K562 (cell line): ENCODE results near the gene PGR. TPM values are rescaled to one million over a fixed set of nuclear protein-coding genes. Genes with fewer than 3 reads are reported as not detected.

ENCODE experiments used
- ATAC-seq: fragments of 200-7000 bp; cut with Tn5 transposase; 3 replicates; pipeline ENCODE4 v1.9.1; 2020; ENCODE audit warnings: moderate library complexity
- BruUV-seq: library from RNA; stranded (reverse); fragments of 400-500 nt; replicated peaks from 2 replicates; lab custom pipeline; 2021; lab: Mats Ljungman, UMichigan
- CTCF ChIA-PET: fragments of 300-600 bp; formaldehyde crosslinking; extraction: SDS; loops from one replicate; lab custom pipeline; 2021; ENCODE audit warnings: low intra/inter-chr PET ratio; lab: Yijun Ruan, JAX
- POLR2A ChIA-PET: fragments of 300-600, 350-650 bp; sonication (Branson Sonifier 250); formaldehyde crosslinking; extraction: SDS; loops from one replicate; lab custom pipeline; 2021; ENCODE audit warnings: antibody characterized with exemption, inconsistent platforms; lab: Yijun Ruan, JAX
- DNase-seq, 4 experiments: peaks; one replicate each; pipeline versions ENCODE4 v3.0.0 to v3.0.0-alpha.2; 2011 to 2018; ENCODE audit warnings: low spot score in 3 of 4, mixed read lengths in 3 of 4; ENCODE audit errors: extremely low read depth in 1 of 4
- FAIRE-seq: peaks from 2 replicates; lab custom pipeline; 2011; peaks lifted over from hg19 to GRCh38; lab: Jason Lieb, UNC
- H2AFZ ChIP-seq: 2 replicates; pipeline ENCODE4 v1.6.0; 2011; ENCODE audit warnings: low read depth, low read length, control low read depth, inconsistent platforms
- H3K27ac ChIP-seq: fragments of 200-600 bp; 3 replicates; pipeline ENCODE4 v1.8.0; 2011; ENCODE audit warnings: low read depth, mild to moderate bottlenecking, control low read depth, inconsistent platforms, low read length, moderate library complexity, mixed read lengths; ENCODE audit errors: extremely low read depth
- H3K27me3 ChIP-seq, 2 experiments: fragments of 300-600 bp in 1 of 2; 2 replicates in 1 of 2; 3 replicates in 1 of 2; pipeline versions ENCODE4 v1.6.0 to v1.8.0; 2011; ENCODE audit warnings: inconsistent platforms in 2 of 2, low read length in 2 of 2, mild to moderate bottlenecking in 1 of 2, mixed read lengths in 1 of 2, moderate library complexity in 1 of 2; ENCODE audit not compliant: control insufficient read depth in 2 of 2, insufficient read depth in 2 of 2
- H3K36me3 ChIP-seq: fragments of 300-600 bp; 3 replicates; pipeline ENCODE4 v1.8.0; 2011; ENCODE audit warnings: mild to moderate bottlenecking, low read length, inconsistent platforms; ENCODE audit not compliant: control insufficient read depth, insufficient read depth
- H3K4me1 ChIP-seq, 2 experiments: fragments of 200-600 bp in 1 of 2; replicated peaks in 1 of 2; 2 replicates in 1 of 2; 3 replicates in 1 of 2; pipeline versions ENCODE4 v1.5.1 to v1.8.0; 2011; ENCODE audit warnings: inconsistent platforms in 2 of 2, low read length in 2 of 2, mild to moderate bottlenecking in 1 of 2, mixed read lengths in 1 of 2, moderate library complexity in 1 of 2; ENCODE audit not compliant: control insufficient read depth in 2 of 2, insufficient read depth in 2 of 2
- H3K4me2 ChIP-seq: 2 replicates; pipeline ENCODE4 v1.6.1; 2011; ENCODE audit warnings: low read length, control low read depth, inconsistent platforms, mixed read lengths; ENCODE audit not compliant: insufficient read depth
- H3K4me3 ChIP-seq: fragments of 200-600 bp; sonication (generic), shearing (Covaris generic); 2 replicates; pipeline ENCODE4 v1.5.1; 2016; ENCODE audit warnings: control low read depth, inconsistent platforms
- H3K79me2 ChIP-seq: fragments of 200-600 bp; 3 replicates; pipeline ENCODE4 v1.8.0; 2011; ENCODE audit warnings: low read length, inconsistent platforms; ENCODE audit not compliant: control insufficient read depth, insufficient read depth
- H3K9ac ChIP-seq, 2 experiments: 2 replicates each; pipeline versions ENCODE4 v1.6.0 to v1.6.1; 2011; ENCODE audit warnings: low read depth in 2 of 2, low read length in 2 of 2, control low read depth in 1 of 2, inconsistent platforms in 1 of 2, mild to moderate bottlenecking in 1 of 2, mixed read lengths in 1 of 2; ENCODE audit not compliant: insufficient read depth in 1 of 2
- H3K9me1 ChIP-seq: one replicate; pipeline ENCODE4 v1.6.0; 2011; ENCODE audit warnings: inconsistent platforms, mild to moderate bottlenecking, low read length, moderate library complexity; ENCODE audit not compliant: control insufficient read depth, insufficient read depth
- H3K9me3 ChIP-seq: replicated peaks from 2 replicates; pipeline ENCODE4 v1.5.1; 2011; ENCODE audit warnings: low read depth, low read length, inconsistent platforms; ENCODE audit not compliant: control insufficient read depth, insufficient read depth
- H4K20me1 ChIP-seq: replicated peaks from 2 replicates; pipeline ENCODE4 v1.6.1; 2011; ENCODE audit warnings: low read length, inconsistent platforms, mixed read lengths; ENCODE audit not compliant: control insufficient read depth, insufficient read depth
- CCAR2 ChIP-seq: fragments of 200-400 bp; formaldehyde crosslinking; IDR thresholded peaks from 2 replicates; pipeline ENCODE4 v1.6.1; 2017; ENCODE audit warnings: mild to moderate bottlenecking, low read depth, low read length
- KHSRP ChIP-seq: fragments of 450-650 bp; IDR thresholded peaks from 2 replicates; pipeline ENCODE4 v1.6.1; 2017
- RAD21 ChIP-seq, 2 experiments: fragments of 250-450 bp in 1 of 2; fragments of 450-650 bp in 1 of 2; sonication (Bioruptor Pico) in 1 of 2; formaldehyde crosslinking in 1 of 2; IDR thresholded peaks in 1 of 2; conservative IDR thresholded peaks in 1 of 2; 2 replicates each; pipeline versions ENCODE4 v1.4.0 to v1.8.0; 2020 to 2022; ENCODE audit warnings: mild to moderate bottlenecking in 2 of 2, moderate library complexity in 1 of 2
- ZNF354B ChIP-seq: fragments of 250-450 bp; sonication (Bioruptor Pico); IDR thresholded peaks from 2 replicates; pipeline ENCODE4 v1.4.0; 2020
- ZNF695 ChIP-seq: fragments of 450-650 bp; formaldehyde crosslinking; IDR thresholded peaks from 2 replicates; pipeline ENCODE4 v1.4.0; 2020; ENCODE audit warnings: mild to moderate bottlenecking, moderate library complexity
- WGBS: fragments of 100-300 bp; shearing (Covaris generic); methylation state at CpG from one replicate; pipeline ENCODE4 v1.1.6; 2016; ENCODE audit warnings: low coverage, mixed read lengths; ENCODE audit not compliant: insufficient coverage; ENCODE audit errors: missing lambda C conversion rate; 5-methylcytosine and 5-hydroxymethylcytosine counted together
- in situ Hi-C: fragments of 300-500 bp; cut with MboI; formaldehyde crosslinking; loops from 4 replicates; pipeline ENCODE4 v1.15.0; 2018; ENCODE audit warnings: inconsistent platforms, mixed read lengths
- intact Hi-C: fragments of 100-400 bp; cut with micrococcal nuclease; formaldehyde crosslinking; loops from 2 replicates; pipeline ENCODE4 v1.14.2; 2022
- polyA plus RNA-seq, 8 experiments: library from polyadenylated mRNA; depleted of rRNA in 4 of 8; stranded (reverse) in 5 of 8; unstranded in 3 of 8; fragments of >200 nt; fragmentation: Nextera tagmentation in 2 of 8; fragmentation: Illumina TruSeq in 1 of 8; extraction: Ambion mirVana in 2 of 8; extraction: Trizol in 1 of 8; gene quantifications; 2 replicates each; pipeline versions ENCODE4 v1.2.1 to v1.2.3, GENCODE V29; 2011 to 2014; ENCODE audit warnings: inconsistent platforms in 1 of 8, missing spikeins in 1 of 8
- total RNA-seq, 7 experiments: library from RNA; depleted of rRNA in 6 of 7; stranded (reverse); fragments of >200 nt in 6 of 7; fragmentation: Illumina TruSeq in 2 of 7; extraction: Trizol in 2 of 7; gene quantifications; 2 replicates each; pipeline versions ENCODE4 v1.2.1 to v1.2.3, GENCODE V29; 2011 to 2021; ENCODE audit warnings: low replicate concordance in 1 of 7
- TF ChIP-seq, protein P1 (sequence below), 2 experiments: fragments of 450-650 bp in 1 of 2; sonication (generic) in 1 of 2; formaldehyde crosslinking in 1 of 2; IDR thresholded peaks in 1 of 2; conservative IDR thresholded peaks in 1 of 2; 2 replicates each; pipeline versions ENCODE4 v1.6.1 to v1.8.1; 2016 to 2023; ENCODE audit warnings: mild to moderate bottlenecking in 2 of 2, moderate library complexity in 2 of 2, inconsistent platforms in 1 of 2, missing genetic modification reagents in 1 of 2
- TF ChIP-seq, protein P2 (sequence below): fragments of 450-650 bp; formaldehyde crosslinking; IDR thresholded peaks from 2 replicates; pipeline ENCODE4 v1.4.0; 2022; ENCODE audit warnings: mild to moderate bottlenecking, moderate library complexity
- TF ChIP-seq, protein P3 (sequence below): fragments of 250-450 bp; sonication (Bioruptor Pico); IDR thresholded peaks from 2 replicates; pipeline ENCODE4 v1.8.0; 2022; ENCODE audit warnings: moderate library complexity, mild to moderate bottlenecking, inconsistent platforms
- TF ChIP-seq, protein P4 (sequence below): fragments of 250-450 bp; sonication (Bioruptor Pico); IDR thresholded peaks from 2 replicates; pipeline ENCODE4 v1.4.0; 2020

Gene PGR
- total and polyA plus RNA-seq, 9 of the 15 experiments (the other 6 are each of a cell fraction or from before 2014, with no cell fraction given), result 0.43 to 2.4 (median 1.3) TPM

DNA sequence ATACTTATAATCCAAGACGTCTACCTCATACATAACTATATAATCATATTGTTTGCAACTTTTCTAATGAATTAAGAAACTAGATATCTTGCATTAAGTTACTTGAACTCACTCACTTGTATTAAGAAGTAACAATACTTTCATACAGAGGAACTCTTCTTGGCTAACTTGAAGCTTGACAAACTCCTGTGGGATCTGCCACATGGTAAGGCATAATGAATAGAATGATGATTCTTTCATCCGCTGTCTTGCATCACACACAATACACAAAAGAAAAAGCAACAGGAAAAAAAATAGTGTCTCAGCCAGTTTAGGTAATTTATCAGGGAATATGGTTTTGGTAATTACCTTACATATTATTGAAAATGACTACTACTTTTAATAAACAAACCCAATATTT, 79.8 kb downstream of the PGR start:
- no peaks in the 10 kb centered on the region for H4K20me1 ChIP-seq
- intact Hi-C loops, result loop anchor here (5.0 kb wide), 1 partner anchor 77 kb away; the partner anchor contains the start of gene PGR
- no peak for FAIRE-seq
- TF ChIP-seq, protein P1, sequence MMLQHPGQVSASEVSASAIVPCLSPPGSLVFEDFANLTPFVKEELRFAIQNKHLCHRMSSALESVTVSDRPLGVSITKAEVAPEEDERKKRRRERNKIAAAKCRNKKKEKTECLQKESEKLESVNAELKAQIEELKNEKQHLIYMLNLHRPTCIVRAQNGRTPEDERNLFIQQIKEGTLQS (IDR thresholded peaks at IDR 0.05), result peak; percentile 28; the same call in 1 of the 2 replicates
- TF ChIP-seq, protein P1 (CRISPR knock-in tag; conservative IDR thresholded peaks at IDR 0.05), result no peak
- no peak for TF ChIP-seq CCAR2
- TF ChIP-seq, all 486 proteins: peak for 1
- in situ Hi-C loops, result no loop called here
- POLR2A ChIA-PET, result no interaction called here
- no peak for ATAC-seq
- CTCF ChIA-PET, result no interaction called here
- 47% methylated on average over 2 of the region's 2 CpGs for WGBS
- no peaks in the 10 kb centered on the region; the same call in 2 of the 3 replicates for H3K36me3 ChIP-seq
- H3K27me3 ChIP-seq, result no peaks in the 10 kb centered on the region
- H3K4me2 ChIP-seq, result no peak overlapping the region
- H3K79me2 ChIP-seq, result no peaks in the 10 kb centered on the region
- no peak overlapping the region for H3K9ac ChIP-seq
- H3K4me1 ChIP-seq, result peaks cover 0 to 3% of the 10 kb centered on the region in 2 experiments; a peak in 2 of 5 replicates
- no peak for DNase-seq
- H3K27ac ChIP-seq, result peak overlapping the region; percentile 47; the same call in 1 of the 3 replicates
- no peak overlapping the region for H3K4me3 ChIP-seq
- no peaks in the 10 kb centered on the region for H3K9me1 ChIP-seq
- no peak overlapping the region for H2AFZ ChIP-seq
- no TSS peak for BruUV-seq
- no peaks in the 10 kb centered on the region; the same call in 1 of the 2 replicates for H3K9me3 ChIP-seq

DNA sequence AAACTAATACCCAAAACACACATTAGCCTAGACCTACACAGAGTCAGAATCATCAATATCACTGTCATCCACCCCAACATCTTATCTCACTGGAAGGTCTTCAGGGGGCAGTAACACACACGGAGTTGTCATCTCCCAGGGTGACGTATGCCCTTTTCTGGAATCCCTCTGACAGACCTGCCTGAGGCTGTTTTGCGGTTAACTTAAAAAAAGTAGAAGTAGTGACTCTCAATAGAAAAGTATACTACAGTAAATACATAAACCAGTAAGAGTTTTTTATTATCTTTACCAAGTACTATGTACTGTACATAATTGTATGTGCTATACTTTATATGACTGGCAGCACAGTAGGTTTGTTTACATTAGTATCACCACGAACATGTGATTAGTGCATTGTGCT, 80.5 kb downstream of the PGR start:
- DNase-seq (peak in 2 of 4 experiments; percentile 22 to 68), ATAC-seq (peak; percentile 94), FAIRE-seq (peak; percentile 82)
- Histone ChIP-seq H4K20me1 (no peaks in the 10 kb centered on the region), H3K36me3 (no peaks in the 10 kb centered on the region; the same call in 2 of the 3 replicates), H3K27me3 (no peaks in the 10 kb centered on the region), H3K9me3 (no peaks in the 10 kb centered on the region; the same call in 1 of the 2 replicates), H3K9me1 (no peaks in the 10 kb centered on the region), H3K4me3 (no peak overlapping the region), H3K4me2 (peak overlapping the region; percentile 28; the same call in 1 of the 2 replicates), H2AFZ (peak overlapping the region; percentile 48), H3K27ac (peak overlapping the region; percentile 47; the same call in 2 of the 3 replicates), H3K79me2 (no peaks in the 10 kb centered on the region), H3K9ac (no peak overlapping the region), H3K4me1 (peaks cover 0 to 4% of the 10 kb centered on the region in 2 experiments; a peak in 2 of 5 replicates)
- in situ Hi-C loops (no loop called here), intact Hi-C loops (loop anchor here (5.0 kb wide), 1 partner anchor 78 kb away; the partner anchor contains the start of gene PGR)
- ChIA-PET POLR2A (no interaction called here), CTCF (no interaction called here)
- 1% methylated on average over 4 of the region's 4 CpGs for WGBS
- no TSS peak for BruUV-seq
- TF ChIP-seq KHSRP, result no peak
- TF ChIP-seq ZNF695 (CRISPR knock-in tag), result no peak
- TF ChIP-seq ZNF354B, result no peak
- TF ChIP-seq, protein P2, sequence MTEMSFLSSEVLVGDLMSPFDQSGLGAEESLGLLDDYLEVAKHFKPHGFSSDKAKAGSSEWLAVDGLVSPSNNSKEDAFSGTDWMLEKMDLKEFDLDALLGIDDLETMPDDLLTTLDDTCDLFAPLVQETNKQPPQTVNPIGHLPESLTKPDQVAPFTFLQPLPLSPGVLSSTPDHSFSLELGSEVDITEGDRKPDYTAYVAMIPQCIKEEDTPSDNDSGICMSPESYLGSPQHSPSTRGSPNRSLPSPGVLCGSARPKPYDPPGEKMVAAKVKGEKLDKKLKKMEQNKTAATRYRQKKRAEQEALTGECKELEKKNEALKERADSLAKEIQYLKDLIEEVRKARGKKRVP (CRISPR knock-in tag), result no peak
- TF ChIP-seq, protein P3, sequence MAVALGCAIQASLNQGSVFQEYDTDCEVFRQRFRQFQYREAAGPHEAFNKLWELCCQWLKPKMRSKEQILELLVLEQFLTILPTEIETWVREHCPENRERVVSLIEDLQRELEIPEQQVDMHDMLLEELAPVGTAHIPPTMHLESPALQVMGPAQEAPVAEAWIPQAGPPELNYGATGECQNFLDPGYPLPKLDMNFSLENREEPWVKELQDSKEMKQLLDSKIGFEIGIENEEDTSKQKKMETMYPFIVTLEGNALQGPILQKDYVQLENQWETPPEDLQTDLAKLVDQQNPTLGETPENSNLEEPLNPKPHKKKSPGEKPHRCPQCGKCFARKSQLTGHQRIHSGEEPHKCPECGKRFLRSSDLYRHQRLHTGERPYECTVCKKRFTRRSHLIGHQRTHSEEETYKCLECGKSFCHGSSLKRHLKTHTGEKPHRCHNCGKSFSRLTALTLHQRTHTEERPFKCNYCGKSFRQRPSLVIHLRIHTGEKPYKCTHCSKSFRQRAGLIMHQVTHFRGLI (CRISPR knock-in tag), result no peak
- TF ChIP-seq, protein P4, sequence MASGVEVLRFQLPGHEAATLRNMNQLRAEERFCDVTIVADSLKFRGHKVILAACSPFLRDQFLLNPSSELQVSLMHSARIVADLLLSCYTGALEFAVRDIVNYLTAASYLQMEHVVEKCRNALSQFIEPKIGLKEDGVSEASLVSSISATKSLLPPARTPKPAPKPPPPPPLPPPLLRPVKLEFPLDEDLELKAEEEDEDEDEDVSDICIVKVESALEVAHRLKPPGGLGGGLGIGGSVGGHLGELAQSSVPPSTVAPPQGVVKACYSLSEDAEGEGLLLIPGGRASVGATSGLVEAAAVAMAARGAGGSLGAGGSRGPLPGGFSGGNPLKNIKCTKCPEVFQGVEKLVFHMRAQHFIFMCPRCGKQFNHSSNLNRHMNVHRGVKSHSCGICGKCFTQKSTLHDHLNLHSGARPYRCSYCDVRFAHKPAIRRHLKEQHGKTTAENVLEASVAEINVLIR (CRISPR knock-in tag), result no peak
- peak in 1 of 2 experiments; percentile 9; a peak in 1 of 4 replicates for TF ChIP-seq RAD21 (CRISPR knock-in tag; conservative IDR thresholded peaks at IDR 0.05 in 1 of 2, IDR thresholded peaks at IDR 0.05 in 1 of 2)
